Kidney (tissue), 14 donors: Measurements from ENCODE around the gene SMARCAL1. TPM values are rescaled to one million over a fixed set of nuclear protein-coding genes. Genes with fewer than 3 reads are reported as not detected.

Source experiments
- DNase-seq, 5 donors: peaks; one replicate each; pipeline ENCODE4 v3.0.0-alpha.2; 2013 to 2020
- FAIRE-seq: peaks from 2 replicates; lab custom pipeline; 2012; peaks lifted over from hg19 to GRCh38; lab: Jason Lieb, UNC
- H3K27ac ChIP-seq, 2 donors: one replicate each; pipeline ENCODE4 v1.7.0; 2013; ENCODE audit warnings: low read depth in 2 of 2, low read length in 2 of 2, inconsistent platforms in 1 of 2
- H3K27me3 ChIP-seq: one replicate; pipeline ENCODE4 v1.7.1; 2013; ENCODE audit warnings: low read length, inconsistent platforms; ENCODE audit not compliant: control insufficient read depth, insufficient read depth
- H3K36me3 ChIP-seq, 3 donors: one replicate each; pipeline versions ENCODE4 v1.7.0 to v1.7.1; 2013; ENCODE audit warnings: low read length in 3 of 3, control low read depth in 1 of 3, inconsistent platforms in 1 of 3; ENCODE audit not compliant: insufficient read depth in 3 of 3, control insufficient read depth in 2 of 3
- H3K4me1 ChIP-seq, 3 donors: one replicate each; pipeline versions ENCODE4 v1.7.0 to v1.7.1; 2013; ENCODE audit warnings: low read length in 3 of 3, inconsistent platforms in 1 of 3, low read depth in 1 of 3; ENCODE audit not compliant: control insufficient read depth in 2 of 3, insufficient read depth in 2 of 3
- H3K4me3 ChIP-seq, 3 donors: one replicate each; pipeline versions ENCODE4 v1.7.0 to v1.8.1; 2013; ENCODE audit warnings: low read length in 3 of 3, control low read depth in 1 of 3, inconsistent platforms in 1 of 3
- H3K9ac ChIP-seq, 3 donors: one replicate each; pipeline versions ENCODE4 v1.7.0 to v1.7.1; 2013; ENCODE audit warnings: low read length in 3 of 3, control low read depth in 1 of 3, inconsistent platforms in 1 of 3
- H3K9me3 ChIP-seq, 3 donors: one replicate each; pipeline versions ENCODE4 v1.7.0 to v1.7.1; 2013; ENCODE audit warnings: low read length in 3 of 3, control low read depth in 1 of 3, inconsistent platforms in 1 of 3; ENCODE audit not compliant: control insufficient read depth in 2 of 3, insufficient read depth in 1 of 3
- intact Hi-C: fragments of 100-400 bp; cut with DNase I; formaldehyde crosslinking; loops from one replicate; pipeline ENCODE4 v1.11.1; 2022
- polyA plus RNA-seq: library from polyadenylated mRNA; stranded (reverse); fragments of 350-450 nt; fragmentation: Illumina TruSeq; extraction: RNeasy Lipid Tissue Mini Kit (QIAGEN cat#74804); gene quantifications from one replicate; pipeline ENCODE4 v1.2.3, GENCODE V29; 2014; ENCODE audit warnings: low read depth, low replicate concordance; ENCODE audit not compliant: insufficient read depth
- total RNA-seq: library from RNA; stranded (reverse); fragmentation: NEBNext Ultra II Directional; extraction: Animal tissue kit (Norgen Biotek cat#: 25700); gene quantifications from one replicate; pipeline ENCODE4 v1.2.1, GENCODE V29; 2021
- TF ChIP-seq, protein P1 (sequence below): IDR thresholded peaks from 3 replicates; pipeline ENCODE4 v1.5.1; 2012; ENCODE audit warnings: mild to moderate bottlenecking, moderate library complexity, borderline replicate concordance; ENCODE audit not compliant: insufficient read depth; ENCODE audit errors: extremely low read depth
- donor health status: control.
- donor health status: control.
- donor health status: control.
- donor health status: control.
- donor health status: control.
- donor health status: DM: yes; HTN: yes; CAD: no.
- donor health status: Normal renal cell carcinoma (clear cell type).

Gene SMARCAL1
- total and polyA plus RNA-seq, 2 donors from 2014 or later, result 9.7 to 17.3 TPM

- FAIRE-seq, result no peak
- TF ChIP-seq, protein P1, sequence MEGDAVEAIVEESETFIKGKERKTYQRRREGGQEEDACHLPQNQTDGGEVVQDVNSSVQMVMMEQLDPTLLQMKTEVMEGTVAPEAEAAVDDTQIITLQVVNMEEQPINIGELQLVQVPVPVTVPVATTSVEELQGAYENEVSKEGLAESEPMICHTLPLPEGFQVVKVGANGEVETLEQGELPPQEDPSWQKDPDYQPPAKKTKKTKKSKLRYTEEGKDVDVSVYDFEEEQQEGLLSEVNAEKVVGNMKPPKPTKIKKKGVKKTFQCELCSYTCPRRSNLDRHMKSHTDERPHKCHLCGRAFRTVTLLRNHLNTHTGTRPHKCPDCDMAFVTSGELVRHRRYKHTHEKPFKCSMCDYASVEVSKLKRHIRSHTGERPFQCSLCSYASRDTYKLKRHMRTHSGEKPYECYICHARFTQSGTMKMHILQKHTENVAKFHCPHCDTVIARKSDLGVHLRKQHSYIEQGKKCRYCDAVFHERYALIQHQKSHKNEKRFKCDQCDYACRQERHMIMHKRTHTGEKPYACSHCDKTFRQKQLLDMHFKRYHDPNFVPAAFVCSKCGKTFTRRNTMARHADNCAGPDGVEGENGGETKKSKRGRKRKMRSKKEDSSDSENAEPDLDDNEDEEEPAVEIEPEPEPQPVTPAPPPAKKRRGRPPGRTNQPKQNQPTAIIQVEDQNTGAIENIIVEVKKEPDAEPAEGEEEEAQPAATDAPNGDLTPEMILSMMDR, result no peak
Measured at GRCh38 chr2:216389570-216389969, 22.7 kb upstream of the SMARCAL1 start.

GRCh38 chr2:216391401-216391800 is 20.9 kb upstream of the SMARCAL1 start:
- no peak overlapping the region for H3K27ac ChIP-seq
- FAIRE-seq (no peak), DNase-seq (no peak)
- no peaks in the 10 kb centered on the region for H3K27me3 ChIP-seq
- H3K4me1 ChIP-seq, result no peaks in the 10 kb centered on the region
- no peak overlapping the region for H3K4me3 ChIP-seq
- H3K9me3 ChIP-seq, result no peaks in the 10 kb centered on the region
- intact Hi-C loops, result no loop called here
- no peaks in the 10 kb centered on the region for H3K36me3 ChIP-seq
- no peak overlapping the region for H3K9ac ChIP-seq
- TF ChIP-seq, protein P1, result no peak

More at GRCh38 chr2:216389570-216389969, 22.7 kb upstream of the SMARCAL1 start:
- Histone ChIP-seq H3K27me3 (no peaks in the 10 kb centered on the region), H3K27ac (no peak overlapping the region), H3K36me3 (no peaks in the 10 kb centered on the region), H3K4me1 (no peaks in the 10 kb centered on the region), H3K9me3 (no peaks in the 10 kb centered on the region), H3K4me3 (no peak overlapping the region), H3K9ac (no peak overlapping the region)
- intact Hi-C loops, result no loop called here
- no peak for DNase-seq

GRCh38 chr2:216392018-216392562 is 20.2 kb upstream of the SMARCAL1 start:
- TF ChIP-seq, protein P1, result no peak
- FAIRE-seq, result no peak
- intact Hi-C loops, result no loop called here
- no peak for DNase-seq
- Histone ChIP-seq H3K4me1 (no peaks in the 10 kb centered on the region), H3K9ac (no peak overlapping the region), H3K27ac (no peak overlapping the region), H3K9me3 (no peaks in the 10 kb centered on the region), H3K27me3 (no peaks in the 10 kb centered on the region), H3K36me3 (no peaks in the 10 kb centered on the region), H3K4me3 (no peak overlapping the region)
